GM06990 (cell line): ENCODE measurements around the gene NFIA.

Experiments used
- DNase-seq: peaks from one replicate; pipeline ENCODE4 v3.0.0-alpha.2; 2011; ENCODE audit not compliant: insufficient read length; ENCODE audit errors: extremely low read depth
- H3K27me3 ChIP-seq: replicated peaks from 2 replicates; pipeline ENCODE4 v1.6.0; 2011; ENCODE audit warnings: low read length; ENCODE audit not compliant: control insufficient read depth, insufficient read depth
- H3K36me3 ChIP-seq: 2 replicates; pipeline ENCODE4 v1.5.1; 2011; ENCODE audit warnings: low read length; ENCODE audit not compliant: control insufficient read depth, insufficient read depth
- H3K4me3 ChIP-seq: replicated peaks from 2 replicates; pipeline ENCODE4 v1.5.1; 2011; ENCODE audit warnings: low read depth, mild to moderate bottlenecking, control low read depth, low read length
- TF ChIP-seq, protein P1 (sequence below): IDR thresholded peaks from 2 replicates; pipeline ENCODE4 v1.5.1; 2011; ENCODE audit warnings: low read length, control low read depth, mild to moderate bottlenecking, inconsistent platforms; ENCODE audit not compliant: insufficient read depth, poor library complexity, severe bottlenecking

The NFIA gene

DNA sequence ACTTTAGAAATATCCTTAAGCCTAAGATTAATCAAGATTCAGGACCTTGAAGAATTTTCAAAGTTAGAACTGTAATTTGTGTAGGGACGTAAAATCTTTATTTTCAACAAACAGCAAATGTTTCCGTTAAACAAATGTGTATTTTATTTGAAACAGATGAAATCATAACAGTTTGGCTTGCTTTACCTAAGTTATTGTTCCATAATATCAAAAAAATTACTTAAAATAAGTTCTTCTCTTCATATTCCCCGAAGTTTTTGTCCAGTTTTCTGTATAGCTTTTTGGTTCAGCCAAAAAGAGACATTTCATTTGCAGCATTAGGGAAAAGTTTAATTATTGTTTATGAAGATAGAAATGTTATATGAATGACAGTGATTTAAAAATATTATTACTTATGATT lies 100.1 kb downstream of the NFIA start:
- TF ChIP-seq, protein P1, sequence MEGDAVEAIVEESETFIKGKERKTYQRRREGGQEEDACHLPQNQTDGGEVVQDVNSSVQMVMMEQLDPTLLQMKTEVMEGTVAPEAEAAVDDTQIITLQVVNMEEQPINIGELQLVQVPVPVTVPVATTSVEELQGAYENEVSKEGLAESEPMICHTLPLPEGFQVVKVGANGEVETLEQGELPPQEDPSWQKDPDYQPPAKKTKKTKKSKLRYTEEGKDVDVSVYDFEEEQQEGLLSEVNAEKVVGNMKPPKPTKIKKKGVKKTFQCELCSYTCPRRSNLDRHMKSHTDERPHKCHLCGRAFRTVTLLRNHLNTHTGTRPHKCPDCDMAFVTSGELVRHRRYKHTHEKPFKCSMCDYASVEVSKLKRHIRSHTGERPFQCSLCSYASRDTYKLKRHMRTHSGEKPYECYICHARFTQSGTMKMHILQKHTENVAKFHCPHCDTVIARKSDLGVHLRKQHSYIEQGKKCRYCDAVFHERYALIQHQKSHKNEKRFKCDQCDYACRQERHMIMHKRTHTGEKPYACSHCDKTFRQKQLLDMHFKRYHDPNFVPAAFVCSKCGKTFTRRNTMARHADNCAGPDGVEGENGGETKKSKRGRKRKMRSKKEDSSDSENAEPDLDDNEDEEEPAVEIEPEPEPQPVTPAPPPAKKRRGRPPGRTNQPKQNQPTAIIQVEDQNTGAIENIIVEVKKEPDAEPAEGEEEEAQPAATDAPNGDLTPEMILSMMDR: no peak
- DNase-seq: no peak
- no peak overlapping the region for H3K4me3 ChIP-seq
- peaks cover 3% of the 10 kb centered on the region for H3K27me3 ChIP-seq
- H3K36me3 ChIP-seq: no peaks in the 10 kb centered on the region

DNA sequence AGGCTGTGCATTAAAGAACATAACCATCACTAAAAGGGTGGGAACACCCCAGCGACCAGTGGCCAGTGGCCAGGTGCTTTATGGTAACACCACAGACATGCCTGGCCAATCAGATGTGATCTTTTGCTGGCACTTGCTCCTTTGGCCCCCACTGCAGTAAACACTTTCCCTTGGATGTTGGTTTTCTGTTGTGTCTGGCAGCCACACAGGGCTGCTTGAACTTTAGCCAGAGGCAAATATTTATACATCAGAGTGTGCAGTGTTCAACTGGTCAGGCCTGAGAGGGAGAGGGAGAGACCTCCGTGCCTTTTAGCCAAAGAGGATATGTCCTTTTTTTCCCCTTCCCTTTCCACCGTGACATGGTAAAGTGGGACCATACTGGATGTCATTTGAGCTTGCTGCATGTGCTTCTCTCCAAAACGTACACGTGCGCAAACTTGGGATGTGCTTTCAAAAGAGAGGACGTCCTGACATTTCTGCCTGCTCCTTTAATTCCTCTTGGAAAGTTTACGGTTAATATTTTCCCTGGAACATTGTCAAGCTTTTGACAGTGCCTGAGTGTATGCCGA lies 101.2 kb downstream of the NFIA start:
- no peaks in the 10 kb centered on the region for H3K36me3 ChIP-seq
- peaks cover 3% of the 10 kb centered on the region for H3K27me3 ChIP-seq
- no peak for DNase-seq
- TF ChIP-seq, protein P1: no peak
- no peak overlapping the region for H3K4me3 ChIP-seq

DNA sequence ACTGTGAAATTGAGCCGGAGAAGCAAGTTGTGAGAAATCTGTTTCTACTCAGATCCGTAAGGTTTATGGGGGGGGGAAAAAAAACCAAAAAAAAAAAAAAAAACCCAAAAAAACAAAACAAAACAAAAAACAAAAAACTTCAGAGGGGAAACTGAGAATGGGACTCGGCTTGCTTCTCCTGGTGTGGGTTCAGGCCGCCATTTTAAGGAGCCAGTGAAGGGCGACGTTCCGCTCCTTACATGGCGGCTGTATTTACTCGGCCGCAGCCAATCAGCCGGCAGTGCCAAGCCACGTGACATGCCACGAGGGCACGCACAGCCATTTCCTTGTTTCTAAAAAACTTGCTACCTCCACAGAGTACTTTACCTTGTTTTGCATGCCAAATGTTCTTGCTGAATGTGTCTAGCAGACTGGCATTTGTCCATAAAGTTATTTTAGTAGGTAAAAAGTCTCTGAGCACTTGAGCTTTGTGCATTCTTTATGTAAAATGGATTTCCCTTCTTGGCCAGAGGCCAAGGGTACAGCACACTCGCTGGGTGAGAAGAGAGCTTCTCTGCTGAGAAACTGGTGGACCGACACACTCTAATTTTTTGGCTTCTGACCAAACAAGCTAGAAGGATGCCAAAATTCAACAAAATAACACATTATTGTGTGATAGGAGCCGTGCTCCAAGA lies 101.8 kb downstream of the NFIA start:
- H3K27me3 ChIP-seq: peaks cover 3% of the 10 kb centered on the region
- DNase-seq: no peak

DNA sequence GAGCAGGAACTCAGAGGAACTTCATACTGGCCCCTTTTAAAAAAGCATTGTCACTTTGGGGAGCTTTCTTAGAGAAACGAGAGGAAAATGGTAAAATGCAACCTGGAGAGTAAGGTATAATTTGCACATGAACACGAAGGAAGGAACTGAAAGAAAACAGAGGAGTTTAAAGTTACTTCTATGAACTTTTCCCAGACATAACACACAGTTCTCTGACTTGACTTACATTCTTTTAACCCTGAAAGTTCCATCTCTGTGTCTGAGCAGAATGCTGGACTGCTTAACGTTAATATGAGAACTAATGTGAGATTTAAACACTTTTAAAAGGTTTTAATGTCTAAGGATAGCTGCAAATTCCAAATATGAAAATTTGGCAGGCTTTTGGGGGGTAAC lies 102.3 kb downstream of the NFIA start:
- H3K4me3 ChIP-seq: no peak overlapping the region
- TF ChIP-seq, protein P1: no peak
- DNase-seq: no peak

More for the DNA sequence above, 101.8 kb downstream of the NFIA start:
- TF ChIP-seq, protein P1: no peak
- Histone ChIP-seq H3K4me3 (no peak overlapping the region), H3K36me3 (no peaks in the 10 kb centered on the region)

DNA sequence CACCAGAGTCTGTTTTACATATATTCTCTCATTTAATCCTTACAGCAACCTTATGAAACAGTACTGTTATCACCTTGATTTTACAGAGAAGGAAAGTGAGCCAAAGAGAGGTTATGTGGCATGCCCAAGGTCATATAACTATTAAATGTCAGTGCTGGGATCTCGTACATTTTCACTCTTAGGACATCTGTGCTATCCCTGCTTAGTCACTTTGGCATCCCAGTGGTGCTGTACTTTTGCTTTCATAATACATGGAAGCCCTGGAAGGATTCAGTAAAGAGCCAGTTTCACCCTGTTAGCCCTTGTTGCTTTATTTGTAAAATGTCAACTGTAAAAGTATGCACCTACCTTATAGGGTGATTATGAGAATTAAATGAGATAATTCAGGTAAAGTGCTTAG lies 104.4 kb downstream of the NFIA start:
- DNase-seq: no peak
- H3K4me3 ChIP-seq: no peak overlapping the region
- no peaks in the 10 kb centered on the region for H3K36me3 ChIP-seq
- TF ChIP-seq, protein P1: no peak
- H3K27me3 ChIP-seq: peaks cover 3% of the 10 kb centered on the region; the same call in 1 of the 2 replicates

More for the DNA sequence above, 102.3 kb downstream of the NFIA start:
- H3K36me3 ChIP-seq: no peaks in the 10 kb centered on the region
- H3K27me3 ChIP-seq: peaks cover 3% of the 10 kb centered on the region
